Stimulated activated CD8-positive, alpha-beta memory T cell treated with anti-CD3 and anti-CD28 coated beads, Interleukin-7, amount 100 ng/mL, for 24 hours (primary cell): ENCODE results near the gene FAM25C.
"Not testable (repeated sequence)": the region's sequence is repeated elsewhere in the genome, so short reads cannot be mapped to it uniquely, and the experiment has no call there.

Experiments
- DNase-seq: peaks from one replicate; pipeline ENCODE4 v3.0.0-alpha.2; 2020; ENCODE audit warnings: low read depth

FAM25C gene

DNA sequence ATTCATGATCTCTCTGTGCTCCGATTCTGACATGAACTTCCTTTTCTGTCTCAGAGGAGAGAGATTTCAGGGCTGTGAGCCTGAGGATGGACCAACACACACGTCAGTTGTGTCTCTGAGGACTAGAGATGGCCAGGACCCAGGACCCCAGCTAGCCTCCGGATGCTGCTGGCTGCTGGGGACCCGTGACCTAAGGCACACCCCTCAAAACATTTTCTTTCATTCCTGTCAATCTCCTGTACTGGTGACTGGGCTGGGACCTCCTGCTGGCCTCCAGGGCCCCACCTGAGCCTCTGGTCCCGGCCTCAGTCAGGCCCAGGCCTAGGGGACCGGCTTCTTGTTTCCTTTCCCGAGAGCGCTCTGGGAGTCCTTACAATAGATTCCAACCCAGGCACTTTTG is 42.4 kb downstream of the FAM25C start:
- DNase-seq = not testable (repeated sequence)

DNA sequence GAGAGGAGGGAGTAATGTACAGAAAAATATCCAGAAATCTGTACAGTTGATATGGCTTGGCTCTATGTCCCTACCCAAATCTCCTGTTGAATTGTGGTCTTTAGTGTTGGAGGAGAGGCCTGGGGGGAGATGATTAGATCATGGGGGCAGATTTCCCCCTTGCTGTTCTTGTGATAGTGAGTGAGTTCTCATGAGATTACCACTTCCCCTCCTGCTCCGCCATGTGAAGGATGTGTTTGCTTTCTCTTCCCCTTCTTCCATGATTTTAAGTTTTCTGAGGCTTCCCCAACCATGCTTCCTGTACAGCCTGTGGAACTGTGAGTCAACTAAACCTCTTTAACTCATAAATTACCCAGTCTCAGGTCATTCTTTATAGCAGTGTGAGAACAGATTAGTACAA is 52.2 kb downstream of the FAM25C start:
- DNase-seq = not testable (repeated sequence)
